HEK293T (cell line): ENCODE results near the gene C8B.

Experiments used
- CTCF ChIA-PET: fragments of 350-600 bp; formaldehyde crosslinking; extraction: SDS; loops from one replicate; lab custom pipeline; 2021; ENCODE audit warnings: antibody characterized with exemption, inconsistent platforms; lab: Yijun Ruan, JAX
- POLR2A ChIA-PET: fragments of 350-600 bp; formaldehyde crosslinking; extraction: SDS; loops from one replicate; lab custom pipeline; 2020; ENCODE audit warnings: antibody characterized with exemption, inconsistent platforms; lab: Yijun Ruan, JAX
- DNase-seq: peaks from one replicate; pipeline ENCODE4 v3.0.0; 2012; ENCODE audit warnings: mixed read lengths; ENCODE audit errors: extremely low spot score
- ARNT ChIP-seq: fragments of 450-650 bp; IDR thresholded peaks from 2 replicates; pipeline ENCODE4 v1.6.1; 2017; ENCODE audit warnings: mild to moderate bottlenecking
- BHLHE40 ChIP-seq: fragments of 450-650 bp; IDR thresholded peaks from 2 replicates; pipeline ENCODE4 v1.6.1; 2016; ENCODE audit warnings: mild to moderate bottlenecking, moderate library complexity, borderline replicate concordance
- CTBP1 ChIP-seq: fragments of 450-650 bp; IDR thresholded peaks from 2 replicates; pipeline ENCODE4 v1.6.1; 2016; ENCODE audit warnings: borderline replicate concordance
- ELF4 ChIP-seq: fragments of 450-650 bp; IDR thresholded peaks from 2 replicates; pipeline ENCODE4 v1.6.1; 2017; ENCODE audit warnings: antibody characterized with exemption
- FOXA1 ChIP-seq: fragments of 450-650 bp; IDR thresholded peaks from 2 replicates; pipeline ENCODE4 v1.6.1; 2016; ENCODE audit warnings: mild to moderate bottlenecking
- FOXK2 ChIP-seq: fragments of 450-650 bp; IDR thresholded peaks from 2 replicates; pipeline ENCODE4 v1.6.1; 2016; ENCODE audit warnings: mild to moderate bottlenecking
- FOXM1 ChIP-seq: fragments of 450-650 bp; IDR thresholded peaks from 2 replicates; pipeline ENCODE4 v1.6.1; 2017; ENCODE audit warnings: mild to moderate bottlenecking, borderline replicate concordance
- HDGF ChIP-seq: fragments of 450-650 bp; IDR thresholded peaks from 2 replicates; pipeline ENCODE4 v1.6.1; 2017; ENCODE audit warnings: antibody characterized with exemption, borderline replicate concordance
- L3MBTL2 ChIP-seq: fragments of 450-650 bp; conservative IDR thresholded peaks from 2 replicates; pipeline ENCODE4 v1.6.1; 2016; ENCODE audit warnings: mild to moderate bottlenecking
- LEF1 ChIP-seq: fragments of 450-650 bp; IDR thresholded peaks from 2 replicates; pipeline ENCODE4 v1.6.1; 2017; ENCODE audit warnings: mild to moderate bottlenecking, borderline replicate concordance
- NFRKB ChIP-seq: fragments of 450-650 bp; IDR thresholded peaks from 2 replicates; pipeline ENCODE4 v1.6.1; 2016; ENCODE audit warnings: mild to moderate bottlenecking, moderate library complexity
- PKNOX1 ChIP-seq: fragments of 450-650 bp; IDR thresholded peaks from 2 replicates; pipeline ENCODE4 v1.6.1; 2016
- SP1 ChIP-seq: fragments of 450-650 bp; IDR thresholded peaks from 2 replicates; pipeline ENCODE4 v1.6.1; 2017
- SUZ12 ChIP-seq: fragments of 450-650 bp; IDR thresholded peaks from 2 replicates; pipeline ENCODE4 v1.6.1; 2016; ENCODE audit warnings: mild to moderate bottlenecking
- TARDBP ChIP-seq: fragments of 450-650 bp; IDR thresholded peaks from 2 replicates; pipeline ENCODE4 v1.6.1; 2016
- ZNF384 ChIP-seq: fragments of 450-650 bp; IDR thresholded peaks from 2 replicates; pipeline ENCODE4 v1.6.1; 2016

The C8B gene

GRCh38 chr1:57007472-57007871, 41.7 kb upstream of the C8B start:
- CTCF ChIA-PET = interaction anchor here (0.8 kb wide), 1 partner anchor 629 kb away, joined by 5 read pairs; no protein-coding TSS in a partner anchor

DNA sequence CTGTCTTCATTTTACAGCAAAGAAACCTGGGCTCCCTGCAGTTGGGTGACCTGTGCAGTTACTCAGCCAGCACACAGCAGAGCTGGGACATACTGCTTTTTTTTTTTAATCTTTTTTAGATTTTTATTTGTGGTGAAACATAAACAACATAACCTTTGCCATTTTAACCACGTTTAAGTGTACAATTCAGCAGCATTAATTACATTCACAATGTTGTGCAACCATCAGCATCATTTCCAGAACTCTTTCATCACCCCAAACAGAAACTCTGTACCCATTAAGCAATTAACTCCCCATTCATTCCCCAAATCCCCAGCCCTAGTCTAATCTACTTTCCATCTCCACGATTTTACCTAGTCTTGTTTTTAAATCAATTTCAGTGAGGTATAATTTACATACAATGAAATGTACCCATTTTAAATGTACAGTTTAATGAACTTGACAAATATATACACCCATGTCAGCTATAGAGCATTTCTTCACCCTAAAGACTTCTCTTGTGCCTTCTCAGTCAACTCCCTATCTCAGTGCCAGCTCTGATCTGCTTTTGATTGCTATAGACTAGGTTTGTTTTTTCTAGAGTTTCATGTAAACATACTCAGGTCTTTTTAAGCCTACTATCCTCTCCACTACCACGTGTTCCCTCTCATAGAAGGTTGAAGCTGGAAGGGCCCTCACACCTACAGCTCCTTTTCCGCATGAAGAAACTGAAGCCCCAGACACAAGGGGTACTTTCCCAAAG, 37.8 kb upstream of the C8B start:
- DNase-seq = no peak
- ChIA-PET CTCF (no interaction called here), POLR2A (interaction anchor here (0.6 kb wide), 1 partner anchor 159 kb away, joined by 3 read pairs; no protein-coding TSS in a partner anchor)
- TF ChIP-seq ZNF384 = no peak
- TF ChIP-seq LEF1 = no peak
- no peak for TF ChIP-seq SP1
- TF ChIP-seq FOXK2 = no peak
- TF ChIP-seq HDGF = no peak
- TF ChIP-seq ARNT = no peak
- no peak for TF ChIP-seq CTBP1
- TF ChIP-seq TARDBP = no peak
- TF ChIP-seq SUZ12 = no peak
- no peak for TF ChIP-seq BHLHE40
- no peak for TF ChIP-seq NFRKB
- TF ChIP-seq L3MBTL2 = no peak
- no peak for TF ChIP-seq PKNOX1
- TF ChIP-seq ELF4 = no peak
- TF ChIP-seq FOXA1 = no peak
- no peak for TF ChIP-seq FOXM1

More at GRCh38 chr1:57007472-57007871, 41.7 kb upstream of the C8B start:
- POLR2A ChIA-PET = no interaction called here
- TF ChIP-seq SP1 (no peak), ZNF384 (no peak), BHLHE40 (no peak), TARDBP (no peak), ARNT (no peak), ELF4 (no peak), NFRKB (no peak), HDGF (no peak)
- no peak for DNase-seq

DNA sequence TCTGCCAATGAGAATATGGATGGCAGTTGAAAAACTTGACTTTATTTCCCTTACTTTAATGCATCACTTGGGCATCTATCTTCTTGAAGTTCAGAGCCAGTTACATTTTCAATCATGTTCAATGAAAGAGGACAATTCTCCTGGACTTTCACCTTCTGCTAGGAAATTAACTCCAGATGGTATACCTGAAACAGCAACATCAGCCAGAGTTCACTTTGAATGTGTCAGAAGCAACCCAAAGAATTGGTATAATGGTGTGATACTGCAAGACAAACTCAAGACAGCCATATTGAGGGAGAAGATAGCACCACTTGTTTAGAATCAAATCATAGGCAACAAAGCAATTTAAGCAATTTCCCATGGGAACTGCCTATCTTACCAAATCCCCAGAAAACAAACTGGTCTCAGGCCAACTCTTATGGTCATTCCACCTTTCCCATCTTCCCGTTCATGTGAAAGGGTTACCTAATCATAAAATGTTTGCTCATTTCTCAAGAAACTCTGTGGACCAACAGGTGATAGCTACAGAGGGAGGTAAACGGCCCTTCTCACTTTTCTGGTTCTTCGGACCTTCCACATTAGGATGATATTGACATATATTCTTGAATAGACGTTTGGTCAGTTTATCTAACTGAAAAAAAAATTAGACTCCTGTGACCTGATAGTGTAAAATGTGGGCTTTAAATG, 29.7 kb upstream of the C8B start:
- TF ChIP-seq ARNT = no peak
- no peak for TF ChIP-seq LEF1
- no peak for TF ChIP-seq ZNF384
- TF ChIP-seq CTBP1 = no peak
- no peak for TF ChIP-seq TARDBP
- no peak for TF ChIP-seq FOXK2
- TF ChIP-seq HDGF = no peak
- no peak for TF ChIP-seq FOXA1
- TF ChIP-seq SP1 = no peak
- TF ChIP-seq ELF4 = no peak
- no peak for TF ChIP-seq SUZ12
- TF ChIP-seq L3MBTL2 = no peak
- TF ChIP-seq FOXM1 = no peak
- TF ChIP-seq NFRKB = no peak
- TF ChIP-seq BHLHE40 = no peak
- TF ChIP-seq PKNOX1 = no peak
- no peak for DNase-seq
- ChIA-PET CTCF (no interaction called here), POLR2A (no interaction called here)

GRCh38 chr1:56993475-56993874, 27.7 kb upstream of the C8B start:
- no peak for TF ChIP-seq BHLHE40
- TF ChIP-seq CTBP1 = no peak
- TF ChIP-seq TARDBP = no peak
- TF ChIP-seq FOXM1 = no peak
- TF ChIP-seq NFRKB = no peak
- TF ChIP-seq LEF1 = no peak
- no peak for TF ChIP-seq PKNOX1
- TF ChIP-seq FOXK2 = no peak
- no peak for TF ChIP-seq ARNT
- TF ChIP-seq SP1 = no peak
- no peak for TF ChIP-seq ELF4
- no peak for TF ChIP-seq HDGF
- TF ChIP-seq L3MBTL2 = no peak
- TF ChIP-seq FOXA1 = no peak
- TF ChIP-seq ZNF384 = no peak
- TF ChIP-seq SUZ12 = no peak
- no peak for DNase-seq
- POLR2A ChIA-PET = no interaction called here
- CTCF ChIA-PET = no interaction called here

DNA sequence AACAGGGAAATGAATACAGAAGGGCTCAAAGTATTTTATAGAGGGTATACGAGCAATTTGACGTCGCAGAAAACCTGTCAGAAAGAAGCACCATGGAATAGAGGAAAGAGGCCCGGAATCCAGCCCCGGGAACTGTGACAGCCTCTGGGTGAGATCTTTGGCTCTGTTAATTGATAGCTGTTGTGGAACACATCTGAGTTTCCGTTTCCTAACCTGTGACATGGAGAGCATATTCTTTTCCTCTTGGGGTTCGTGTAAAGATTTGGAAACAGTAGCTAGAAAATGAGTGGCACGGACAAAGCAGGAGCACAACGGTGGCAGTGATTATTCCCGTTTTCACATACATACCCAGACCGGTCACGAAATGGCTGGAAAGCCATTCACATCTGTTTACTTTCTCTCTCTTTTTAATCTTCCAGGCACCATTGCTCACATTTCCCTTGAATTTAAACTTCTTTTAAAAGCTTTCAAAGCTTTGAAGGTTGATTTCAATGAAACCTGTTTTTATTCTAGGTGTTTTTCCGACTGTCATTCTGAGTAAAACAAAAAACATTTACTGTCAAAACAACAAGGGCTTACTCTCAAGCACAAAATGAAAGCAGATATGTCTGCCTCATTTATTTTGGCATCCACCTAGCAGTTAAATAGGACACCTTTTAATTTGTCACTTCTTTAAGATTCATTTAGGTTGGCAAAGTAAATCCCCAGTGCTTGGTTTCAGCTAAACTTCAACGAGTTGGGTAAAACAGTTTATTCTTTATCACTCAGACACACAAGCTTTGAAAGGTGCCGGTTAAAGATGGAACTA, 26.7 kb upstream of the C8B start:
- TF ChIP-seq PKNOX1 (no peak), ELF4 (no peak), FOXM1 (no peak), HDGF (no peak), FOXA1 (no peak), ARNT (no peak), NFRKB (no peak)
- CTCF ChIA-PET = no interaction called here
- no peak for DNase-seq
- POLR2A ChIA-PET = no interaction called here
